Stomach (tissue), 9 donors: Measurements from ENCODE around the gene CMC4. TPM values are rescaled to one million over a fixed set of nuclear protein-coding genes. Genes with fewer than 3 reads are reported as not detected.
A peak's percentile ranks its signal among the peaks of the same experiment; 100 is the strongest.

Source experiments
- DNase-seq, 2 donors: peaks; one replicate each; pipeline versions ENCODE4 v3.0.0 to v3.0.0-alpha.2; 2013 to 2019
- H3K27ac ChIP-seq, 5 donors: fragments of 200-600 bp in 4 of 5; sonication (generic) in 4 of 5; one replicate each; pipeline ENCODE4 v1.5.1; 2013 to 2019; ENCODE audit warnings: mild to moderate bottlenecking in 1 of 5, moderate library complexity in 1 of 5
- H3K27me3 ChIP-seq, 3 donors: fragments of 200-600 bp; sonication (generic); one replicate each; pipeline ENCODE4 v1.5.1; 2017 to 2019; ENCODE audit warnings: mixed run types in 1 of 3
- H3K36me3 ChIP-seq, 4 donors: fragments of 200-600 bp; sonication (generic); 1 replicate in 3 of 4; 2 replicates in 1 of 4; pipeline ENCODE4 v1.5.1; 2016 to 2019
- H3K4me1 ChIP-seq, 4 donors: fragments of 200-600 bp; sonication (generic); one replicate each; pipeline ENCODE4 v1.5.1; 2016 to 2019
- H3K4me3 ChIP-seq, 4 donors: fragments of 200-600 bp; sonication (generic) in 3 of 4; one replicate each; pipeline ENCODE4 v1.5.1; 2016 to 2019; ENCODE audit warnings: mild to moderate bottlenecking in 1 of 4
- H3K9me3 ChIP-seq, 4 donors: fragments of 200-600 bp; sonication (generic); one replicate each; pipeline ENCODE4 v1.5.1; 2016 to 2019
- EP300 ChIP-seq: sonication (generic); formaldehyde crosslinking; IDR thresholded peaks from one replicate; pipeline ENCODE4 v1.6.1; 2017; ENCODE audit warnings: antibody characterized with exemption
- POLR2A ChIP-seq, 4 donors: fragments of 450-650 bp; IDR thresholded peaks; one replicate each; pipeline ENCODE4 v1.6.1; 2016; ENCODE audit warnings: antibody characterized with exemption in 4 of 4, control low read depth in 2 of 4, mild to moderate bottlenecking in 1 of 4, moderate library complexity in 1 of 4
- POLR2AphosphoS5 ChIP-seq, 3 donors: sonication (generic); formaldehyde crosslinking; IDR thresholded peaks; one replicate each; pipeline ENCODE4 v1.6.1; 2016; ENCODE audit warnings: antibody characterized with exemption in 3 of 3
- WGBS, 5 donors: extraction: QIAGEN DNeasy Blood & Tissue Kit in 3 of 5; methylation state at CpG; one replicate each; pipeline versions ENCODE4 v1.1.5 to v1.1.7; 2013 to 2018; 5-methylcytosine and 5-hydroxymethylcytosine counted together
- intact Hi-C: fragments of 100-400 bp; cut with DNase I; formaldehyde crosslinking; loops from one replicate; pipeline ENCODE4 v1.15.1; 2023; ENCODE audit warnings: low total_unique reads
- polyA plus RNA-seq, 3 donors: library from polyadenylated mRNA; stranded (reverse); fragments of 200-250 nt; gene quantifications; one replicate each; pipeline ENCODE4 v1.2.3, GENCODE V29; 2013
- total RNA-seq, 5 donors: library from RNA; depleted of rRNA; stranded (reverse); fragments of >200 nt; gene quantifications; one replicate each; pipeline versions ENCODE4 v1.1.0 to v1.2.3, GENCODE V29; 2014 to 2016
- TF ChIP-seq, protein P1 (sequence below), 7 experiments: fragments of 450-650 bp in 4 of 7; fragments of 200-600 bp in 3 of 7; sonication (generic) in 3 of 7; IDR thresholded peaks; one replicate each; pipeline ENCODE4 v1.5.1; 2016 to 2019; ENCODE audit warnings: antibody characterized with exemption in 7 of 7, control low read depth in 2 of 7, mild to moderate bottlenecking in 1 of 7
- donor health status: healthy with polysubstance abuse.
- donor health status: Bipolar disorder and iron deficiency.
- donor health status: healthy.

CMC4 gene
- total and polyA plus RNA-seq, 8 donors = 1.3 to 22.8 (median 21.0) TPM; not detected in 1

DNA sequence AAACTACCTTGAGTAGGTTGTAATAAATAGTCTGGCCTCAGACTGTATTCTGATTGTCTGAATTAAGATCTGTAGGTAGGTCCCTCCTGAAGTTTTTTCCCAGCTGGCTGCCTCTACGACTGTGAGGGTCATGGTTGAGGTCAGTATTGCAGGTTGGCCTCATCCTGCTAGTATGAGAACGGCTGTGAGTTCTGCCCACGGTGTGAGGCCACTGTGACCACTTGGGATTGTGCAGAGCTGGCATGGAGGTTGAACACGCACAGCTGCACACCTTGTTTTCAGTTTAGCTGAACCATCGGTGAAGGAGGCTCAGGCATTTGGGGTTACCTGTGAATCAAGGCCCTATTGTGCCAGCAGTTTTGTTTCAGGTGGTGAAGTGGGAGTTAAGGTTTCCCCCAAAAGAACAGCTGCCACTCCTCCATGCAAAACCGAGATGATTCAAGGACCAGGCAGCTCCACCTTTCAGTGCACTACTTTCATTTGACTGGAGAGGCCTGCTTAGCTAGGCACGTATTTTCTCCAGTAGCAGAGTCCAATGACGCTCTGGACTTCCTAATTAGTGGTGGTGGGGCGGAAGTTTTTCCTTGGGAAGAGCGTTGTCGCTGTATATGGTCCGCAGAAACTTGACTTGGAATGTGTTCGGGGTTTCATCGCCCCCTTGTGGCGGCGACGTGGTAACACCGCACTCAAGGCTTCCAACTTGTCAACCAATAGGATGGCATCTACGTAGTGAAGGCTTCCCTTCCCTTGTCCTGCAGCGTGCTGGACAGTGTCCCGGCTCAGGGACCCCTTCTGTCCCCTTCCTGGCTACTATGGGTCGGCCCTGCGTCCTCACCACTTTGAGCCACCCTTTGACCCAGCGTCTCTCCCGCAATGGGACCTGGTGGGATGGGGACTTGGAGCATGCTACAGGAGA, 13.8 kb downstream of the CMC4 start:
- TF ChIP-seq, protein P1, sequence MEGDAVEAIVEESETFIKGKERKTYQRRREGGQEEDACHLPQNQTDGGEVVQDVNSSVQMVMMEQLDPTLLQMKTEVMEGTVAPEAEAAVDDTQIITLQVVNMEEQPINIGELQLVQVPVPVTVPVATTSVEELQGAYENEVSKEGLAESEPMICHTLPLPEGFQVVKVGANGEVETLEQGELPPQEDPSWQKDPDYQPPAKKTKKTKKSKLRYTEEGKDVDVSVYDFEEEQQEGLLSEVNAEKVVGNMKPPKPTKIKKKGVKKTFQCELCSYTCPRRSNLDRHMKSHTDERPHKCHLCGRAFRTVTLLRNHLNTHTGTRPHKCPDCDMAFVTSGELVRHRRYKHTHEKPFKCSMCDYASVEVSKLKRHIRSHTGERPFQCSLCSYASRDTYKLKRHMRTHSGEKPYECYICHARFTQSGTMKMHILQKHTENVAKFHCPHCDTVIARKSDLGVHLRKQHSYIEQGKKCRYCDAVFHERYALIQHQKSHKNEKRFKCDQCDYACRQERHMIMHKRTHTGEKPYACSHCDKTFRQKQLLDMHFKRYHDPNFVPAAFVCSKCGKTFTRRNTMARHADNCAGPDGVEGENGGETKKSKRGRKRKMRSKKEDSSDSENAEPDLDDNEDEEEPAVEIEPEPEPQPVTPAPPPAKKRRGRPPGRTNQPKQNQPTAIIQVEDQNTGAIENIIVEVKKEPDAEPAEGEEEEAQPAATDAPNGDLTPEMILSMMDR (IDR thresholded peaks at IDR 0.05) = peak in 5 of 7 experiments; percentile 29 to 74 (median 69)
- no peak for TF ChIP-seq POLR2A (IDR thresholded peaks at IDR 0.05)
- no peak for TF ChIP-seq EP300
- peak in 2 of 3 donors; percentile 26 to 71 for TF ChIP-seq POLR2AphosphoS5 (IDR thresholded peaks at IDR 0.05)
- Histone ChIP-seq H3K4me3 (peak overlapping the region in 3 of 4 donors; percentile 16 to 22 (median 22)), H3K27ac (peak overlapping the region in 4 of 5 donors; percentile 20 to 71 (median 50)), H3K4me1 (peaks cover 0 to 14% (median 4%) of the 10 kb centered on the region in 4 donors), H3K36me3 (peaks cover 0 to 34% (median 17%) of the 10 kb centered on the region in 4 donors), H3K9me3 (no peaks in the 10 kb centered on the region), H3K27me3 (no peaks in the 10 kb centered on the region)
- intact Hi-C loops = no loop called here
- peak; percentile 68 to 90 for DNase-seq
- WGBS, 5 donors = 8 to 28% (median 12%) methylated on average over 11 to 25 of the region's 25 CpGs

GRCh38 chrX:155056471-155056870, 14.5 kb downstream of the CMC4 start:
- H3K27me3 ChIP-seq = no peaks in the 10 kb centered on the region
- H3K27ac ChIP-seq = peak overlapping the region in 1 of 5 donors; percentile 71
- DNase-seq = no peak
- peaks cover 0 to 14% (median 4%) of the 10 kb centered on the region in 4 donors for H3K4me1 ChIP-seq
- H3K9me3 ChIP-seq = no peaks in the 10 kb centered on the region
- H3K4me3 ChIP-seq = no peak overlapping the region
- 70 to 95% (median 73%) methylated on average over 1 of the region's 1 CpG for WGBS, 5 donors
- TF ChIP-seq POLR2AphosphoS5 (IDR thresholded peaks at IDR 0.05) = no peak
- TF ChIP-seq, protein P1 (IDR thresholded peaks at IDR 0.05) = no peak
- intact Hi-C loops = no loop called here
- H3K36me3 ChIP-seq = peaks cover 0 to 35% (median 20%) of the 10 kb centered on the region in 4 donors

- Histone ChIP-seq H3K27me3 (no peaks in the 10 kb centered on the region), H3K4me3 (no peak overlapping the region), H3K9me3 (no peaks in the 10 kb centered on the region), H3K4me1 (peaks cover 0 to 14% (median 4%) of the 10 kb centered on the region in 4 donors), H3K27ac (no peak overlapping the region), H3K36me3 (peaks cover 0 to 30% (median 16%) of the 10 kb centered on the region in 4 donors)
- intact Hi-C loops = no loop called here
- WGBS, 5 donors = 78 to 95% (median 84%) methylated on average over 3 of the region's 3 CpGs
- no peak for DNase-seq
- TF ChIP-seq, protein P1 (IDR thresholded peaks at IDR 0.05) = no peak
- TF ChIP-seq POLR2A (IDR thresholded peaks at IDR 0.05) (no peak), POLR2AphosphoS5 (IDR thresholded peaks at IDR 0.05) (no peak), EP300 (no peak)
Measured at GRCh38 chrX:155055494-155055893, 15.4 kb downstream of the CMC4 start.

GRCh38 chrX:155054255-155054654, 16.7 kb downstream of the CMC4 start:
- no peak for DNase-seq
- Histone ChIP-seq H3K36me3 (peaks cover 0 to 20% (median 12%) of the 10 kb centered on the region in 4 donors), H3K27ac (no peak overlapping the region), H3K9me3 (no peaks in the 10 kb centered on the region), H3K27me3 (no peaks in the 10 kb centered on the region), H3K4me3 (no peak overlapping the region), H3K4me1 (peaks cover 0 to 14% (median 4%) of the 10 kb centered on the region in 4 donors)
- TF ChIP-seq EP300 = no peak
- TF ChIP-seq, protein P1 (IDR thresholded peaks at IDR 0.05) = no peak
- no peak for TF ChIP-seq POLR2A (IDR thresholded peaks at IDR 0.05)
- no peak for TF ChIP-seq POLR2AphosphoS5 (IDR thresholded peaks at IDR 0.05)
- intact Hi-C loops = no loop called here
- 76 to 97% (median 89%) methylated on average over 4 of the region's 4 CpGs for WGBS, 5 donors
